Liver (tissue), 9 donors: ENCODE measurements around the gene PYDC1. TPM values are rescaled to one million over a fixed set of nuclear protein-coding genes. Genes with fewer than 3 reads are reported as not detected.
"Not testable (repeated sequence)": the region's sequence is repeated elsewhere in the genome, so short reads cannot be mapped to it uniquely, and the experiment has no call there.

Source experiments
- DNase-seq: peaks from one replicate; pipeline ENCODE4 v3.0.0-alpha.2; 2017; ENCODE audit warnings: low spot score
- H3K27ac ChIP-seq, 2 donors: one replicate each; pipeline ENCODE4 v1.7.0; 2013; ENCODE audit warnings: inconsistent platforms in 2 of 2, low read length in 2 of 2, control low read depth in 1 of 2, low read depth in 1 of 2, mild to moderate bottlenecking in 1 of 2
- H3K27me3 ChIP-seq, 4 donors: one replicate each; pipeline versions ENCODE4 v1.6.1 to v1.7.0; 2013; ENCODE audit warnings: low read length in 3 of 4, inconsistent platforms in 1 of 4, mild to moderate bottlenecking in 1 of 4, moderate library complexity in 1 of 4; ENCODE audit not compliant: control insufficient read depth in 4 of 4, insufficient read depth in 4 of 4
- H3K36me3 ChIP-seq, 4 donors: one replicate each; pipeline versions ENCODE4 v1.6.1 to v1.7.0; 2013; ENCODE audit warnings: low read length in 3 of 4, mild to moderate bottlenecking in 3 of 4, low read depth in 1 of 4, moderate library complexity in 1 of 4; ENCODE audit not compliant: control insufficient read depth in 4 of 4, insufficient read depth in 3 of 4
- H3K4me1 ChIP-seq, 4 donors: one replicate each; pipeline versions ENCODE4 v1.6.1 to v1.7.0; 2013; ENCODE audit warnings: low read length in 3 of 4, mild to moderate bottlenecking in 3 of 4, moderate library complexity in 1 of 4; ENCODE audit not compliant: control insufficient read depth in 4 of 4, insufficient read depth in 4 of 4
- H3K4me3 ChIP-seq, 3 donors: one replicate each; pipeline versions ENCODE4 v1.6.1 to v1.7.0; 2013; ENCODE audit warnings: low read length in 3 of 3, control low read depth in 1 of 3, low read depth in 1 of 3, mild to moderate bottlenecking in 1 of 3
- H3K9ac ChIP-seq, 2 donors: one replicate each; pipeline ENCODE4 v1.7.0; 2013; ENCODE audit warnings: low read length in 2 of 2, mild to moderate bottlenecking in 2 of 2, moderate library complexity in 2 of 2, control low read depth in 1 of 2, low read depth in 1 of 2
- H3K9me3 ChIP-seq, 4 donors: one replicate each; pipeline versions ENCODE4 v1.6.1 to v1.7.0; 2013; ENCODE audit warnings: low read length in 3 of 4; ENCODE audit not compliant: control insufficient read depth in 4 of 4
- EGR1 ChIP-seq, 2 donors: IDR thresholded peaks; 2 replicates each; pipeline ENCODE4 v1.6.1; 2016 to 2018; ENCODE audit warnings: antibody characterized with exemption in 2 of 2, low read depth in 2 of 2
- FOXA1 ChIP-seq: IDR thresholded peaks from 2 replicates; pipeline ENCODE4 v1.6.1; 2016; ENCODE audit warnings: antibody characterized with exemption
- HNF4G ChIP-seq: IDR thresholded peaks from 2 replicates; pipeline ENCODE4 v1.6.1; 2016; ENCODE audit warnings: antibody characterized with exemption
- JUND ChIP-seq, 2 donors: IDR thresholded peaks; 2 replicates each; pipeline ENCODE4 v1.6.1; 2016; ENCODE audit warnings: antibody characterized with exemption in 2 of 2
- NR2F2 ChIP-seq: IDR thresholded peaks from 2 replicates; pipeline ENCODE4 v1.6.1; 2016; ENCODE audit warnings: antibody characterized with exemption
- REST ChIP-seq: IDR thresholded peaks from 2 replicates; pipeline ENCODE4 v1.6.1; 2016; ENCODE audit warnings: antibody characterized with exemption, mild to moderate bottlenecking
- RXRA ChIP-seq, 2 donors: IDR thresholded peaks; 2 replicates each; pipeline ENCODE4 v1.6.1; 2017 to 2018; ENCODE audit warnings: antibody characterized with exemption in 2 of 2, mild to moderate bottlenecking in 1 of 2
- SP1 ChIP-seq: IDR thresholded peaks from 2 replicates; pipeline ENCODE4 v1.6.1; 2018; ENCODE audit warnings: antibody characterized with exemption, mild to moderate bottlenecking
- YY1 ChIP-seq: IDR thresholded peaks from 2 replicates; pipeline ENCODE4 v1.6.1; 2016; ENCODE audit warnings: antibody characterized with exemption, mild to moderate bottlenecking
- WGBS: extraction: QIAGEN DNeasy Blood & Tissue Kit; methylation state at CpG from one replicate; pipeline ENCODE4 v1.1.7; 2013; 5-methylcytosine and 5-hydroxymethylcytosine counted together
- polyA plus RNA-seq, 2 donors: library from polyadenylated mRNA; stranded (reverse) in 1 of 2; unstranded in 1 of 2; fragments of 200-250 nt in 1 of 2; fragments of >200 nt in 1 of 2; fragmentation: Nextera tagmentation in 1 of 2; extraction: Ambion mirVana in 1 of 2; gene quantifications; one replicate each; pipeline versions ENCODE4 v1.2.1 to v1.2.3, GENCODE V29; 2013 to 2015
- total RNA-seq, 2 donors: library from RNA; depleted of rRNA; stranded (reverse); fragments of >200 nt; gene quantifications; one replicate each; pipeline ENCODE4 v1.2.3, GENCODE V29; 2014
- donor health status: healthy.
- donor health status: healthy.
- donor health status: healthy.
- donor health status: healthy.
- donor health status: healthy.

Gene PYDC1
- total and polyA plus RNA-seq, 4 donors = not detected

- Histone ChIP-seq H3K9ac (no peak overlapping the region), H3K4me1 (peaks cover 0 to 24% (median 13%) of the 10 kb centered on the region in 4 donors), H3K4me3 (no peak overlapping the region), H3K27ac (no peak overlapping the region), H3K36me3 (peaks cover 8 to 16% (median 12%) of the 10 kb centered on the region in 4 donors), H3K27me3 (no peaks in the 10 kb centered on the region), H3K9me3 (no peaks in the 10 kb centered on the region)
- no peak for DNase-seq
- no peak for TF ChIP-seq RXRA (IDR thresholded peaks at IDR 0.05)
- TF ChIP-seq YY1 = no peak
- TF ChIP-seq EGR1 (IDR thresholded peaks at IDR 0.05; ENCODE audit: low read depth in 2 of 2) = no peak
- WGBS = 70% methylated on average over 7 of the region's 7 CpGs
Observed at GRCh38 chr16:31198207-31198882, 18.6 kb downstream of the PYDC1 start.

- DNase-seq = no peak
- no peaks in the 10 kb centered on the region for H3K27me3 ChIP-seq
- H3K27ac ChIP-seq = no peak overlapping the region
- H3K4me3 ChIP-seq = no peak overlapping the region
- H3K36me3 ChIP-seq = peaks cover 13 to 32% (median 24%) of the 10 kb centered on the region in 4 donors
- peaks cover 0 to 12% (median 5%) of the 10 kb centered on the region in 4 donors for H3K4me1 ChIP-seq
- no peak overlapping the region for H3K9ac ChIP-seq
- no peak for TF ChIP-seq EGR1 (IDR thresholded peaks at IDR 0.05; ENCODE audit: low read depth in 2 of 2)
- no peak for TF ChIP-seq JUND (IDR thresholded peaks at IDR 0.05)
- peak; percentile 36 for TF ChIP-seq REST
- TF ChIP-seq SP1 = no peak
- TF ChIP-seq FOXA1 = no peak
- TF ChIP-seq NR2F2 = no peak
- TF ChIP-seq HNF4G = no peak
- 73% methylated on average over 17 of the region's 17 CpGs for WGBS
- no peaks in the 10 kb centered on the region for H3K9me3 ChIP-seq
Observed at GRCh38 chr16:31196324-31197088, 20.4 kb downstream of the PYDC1 start.

- H3K4me3 ChIP-seq, H3K9me3 ChIP-seq, H3K27me3 ChIP-seq, H3K27ac ChIP-seq, H3K9ac ChIP-seq, DNase-seq, H3K4me1 ChIP-seq: not testable (repeated sequence)
- 97% methylated on average over 11 of the region's 11 CpGs for WGBS
- peaks cover 16 to 38% (median 31%) of the 10 kb centered on the region in 4 donors for H3K36me3 ChIP-seq
Observed at GRCh38 chr16:31195861-31196260, 21.1 kb downstream of the PYDC1 start.
